Measurements from ENCODE around the gene TRHDE.

DNA sequence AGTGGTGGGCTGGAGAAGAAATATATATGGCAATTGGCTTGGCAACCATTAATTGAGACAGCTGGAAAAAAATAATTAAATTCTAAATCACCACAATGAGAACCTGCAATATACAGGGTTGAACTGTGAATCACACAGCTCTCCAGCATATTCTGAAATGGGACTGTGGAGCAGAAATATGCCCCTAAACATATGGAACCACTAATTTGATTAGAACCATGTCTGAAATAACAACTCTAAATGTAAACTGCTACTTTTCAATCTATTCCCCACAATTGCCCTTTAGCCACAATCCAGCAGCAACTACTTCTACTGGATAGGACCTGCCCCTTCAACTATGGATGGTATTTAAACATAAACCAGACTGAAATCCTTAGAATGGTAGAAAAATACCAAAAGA lies 330.4 kb downstream of the TRHDE start:
- TF ChIP-seq, protein P1, sequence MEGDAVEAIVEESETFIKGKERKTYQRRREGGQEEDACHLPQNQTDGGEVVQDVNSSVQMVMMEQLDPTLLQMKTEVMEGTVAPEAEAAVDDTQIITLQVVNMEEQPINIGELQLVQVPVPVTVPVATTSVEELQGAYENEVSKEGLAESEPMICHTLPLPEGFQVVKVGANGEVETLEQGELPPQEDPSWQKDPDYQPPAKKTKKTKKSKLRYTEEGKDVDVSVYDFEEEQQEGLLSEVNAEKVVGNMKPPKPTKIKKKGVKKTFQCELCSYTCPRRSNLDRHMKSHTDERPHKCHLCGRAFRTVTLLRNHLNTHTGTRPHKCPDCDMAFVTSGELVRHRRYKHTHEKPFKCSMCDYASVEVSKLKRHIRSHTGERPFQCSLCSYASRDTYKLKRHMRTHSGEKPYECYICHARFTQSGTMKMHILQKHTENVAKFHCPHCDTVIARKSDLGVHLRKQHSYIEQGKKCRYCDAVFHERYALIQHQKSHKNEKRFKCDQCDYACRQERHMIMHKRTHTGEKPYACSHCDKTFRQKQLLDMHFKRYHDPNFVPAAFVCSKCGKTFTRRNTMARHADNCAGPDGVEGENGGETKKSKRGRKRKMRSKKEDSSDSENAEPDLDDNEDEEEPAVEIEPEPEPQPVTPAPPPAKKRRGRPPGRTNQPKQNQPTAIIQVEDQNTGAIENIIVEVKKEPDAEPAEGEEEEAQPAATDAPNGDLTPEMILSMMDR (conservative IDR thresholded peaks at IDR 0.05; ENCODE audit: low read depth, low read length) = no peak
- no peak for TF ChIP-seq EZH2phosphoT487 (IDR thresholded peaks at IDR 0.05; ENCODE audit: borderline replicate concordance, low read length)
